DND-41 (cell line): ENCODE measurements around the gene GJC3.

Experiments
- EZH2 ChIP-seq: IDR thresholded peaks from 3 replicates; pipeline ENCODE4 v1.6.1; 2012; ENCODE audit warnings: borderline replicate concordance, low read depth, mild to moderate bottlenecking, moderate library complexity, low read length, inconsistent platforms; ENCODE audit not compliant: severe bottlenecking
- TF ChIP-seq, protein P1 (sequence below): IDR thresholded peaks from 2 replicates; pipeline ENCODE4 v1.5.1; 2012; ENCODE audit warnings: borderline replicate concordance, low read length, moderate library complexity, mild to moderate bottlenecking; ENCODE audit not compliant: poor library complexity, severe bottlenecking; ENCODE audit errors: extremely low read depth

DNA sequence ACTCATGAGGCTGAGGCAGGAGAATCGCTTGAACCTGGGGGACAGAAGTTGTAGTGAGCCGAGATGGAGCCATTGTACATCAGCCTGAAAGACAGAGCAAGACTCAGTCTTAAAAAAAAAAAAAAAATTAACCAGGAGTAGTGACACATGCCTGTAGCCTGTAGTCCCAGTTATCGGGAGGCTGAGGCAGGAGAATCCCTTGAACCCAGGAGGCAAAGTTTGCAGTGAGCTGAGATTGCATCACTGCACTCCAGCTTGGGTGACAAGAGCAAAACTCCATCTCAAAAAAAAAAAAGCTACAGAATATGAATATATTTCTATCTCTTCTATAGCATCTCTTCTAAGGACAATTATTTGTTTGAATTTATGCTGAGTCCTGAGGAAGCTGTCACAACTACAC is 39.9 kb upstream of the GJC3 start:
- TF ChIP-seq, protein P1, sequence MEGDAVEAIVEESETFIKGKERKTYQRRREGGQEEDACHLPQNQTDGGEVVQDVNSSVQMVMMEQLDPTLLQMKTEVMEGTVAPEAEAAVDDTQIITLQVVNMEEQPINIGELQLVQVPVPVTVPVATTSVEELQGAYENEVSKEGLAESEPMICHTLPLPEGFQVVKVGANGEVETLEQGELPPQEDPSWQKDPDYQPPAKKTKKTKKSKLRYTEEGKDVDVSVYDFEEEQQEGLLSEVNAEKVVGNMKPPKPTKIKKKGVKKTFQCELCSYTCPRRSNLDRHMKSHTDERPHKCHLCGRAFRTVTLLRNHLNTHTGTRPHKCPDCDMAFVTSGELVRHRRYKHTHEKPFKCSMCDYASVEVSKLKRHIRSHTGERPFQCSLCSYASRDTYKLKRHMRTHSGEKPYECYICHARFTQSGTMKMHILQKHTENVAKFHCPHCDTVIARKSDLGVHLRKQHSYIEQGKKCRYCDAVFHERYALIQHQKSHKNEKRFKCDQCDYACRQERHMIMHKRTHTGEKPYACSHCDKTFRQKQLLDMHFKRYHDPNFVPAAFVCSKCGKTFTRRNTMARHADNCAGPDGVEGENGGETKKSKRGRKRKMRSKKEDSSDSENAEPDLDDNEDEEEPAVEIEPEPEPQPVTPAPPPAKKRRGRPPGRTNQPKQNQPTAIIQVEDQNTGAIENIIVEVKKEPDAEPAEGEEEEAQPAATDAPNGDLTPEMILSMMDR: no peak
- TF ChIP-seq EZH2: no peak
